Pancreas (tissue), 10 donors: Measurements from ENCODE around the gene PCYT1A. TPM values are rescaled to one million over a fixed set of nuclear protein-coding genes. Genes with fewer than 3 reads are reported as not detected.
"Not testable (repeated sequence)": the region's sequence is repeated elsewhere in the genome, so short reads cannot be mapped to it uniquely, and the experiment has no call there.

ENCODE experiments used
- ATAC-seq, 4 donors: fragments of 200-7000 bp; cut with Tn5 transposase; one replicate each; pipeline versions ENCODE4 v1.8.0 to v1.9.1; 2020; ENCODE audit warnings: mild to moderate bottlenecking in 4 of 4, moderate library complexity in 4 of 4
- DNase-seq, 6 donors: peaks; one replicate each; pipeline ENCODE4 v3.0.0-alpha.2; 2020
- FAIRE-seq: peaks from 2 replicates; lab custom pipeline; 2012; peaks lifted over from hg19 to GRCh38; lab: Jason Lieb, UNC
- H3K27ac ChIP-seq, 4 donors: fragments of 200-600 bp; sonication (generic); 1 replicate in 3 of 4; 2 replicates in 1 of 4; pipeline versions ENCODE4 v1.5.0 to v1.8.0; 2020
- H3K27me3 ChIP-seq, 4 donors: fragments of 200-600 bp; one replicate each; pipeline ENCODE4 v1.8.0; 2021
- H3K36me3 ChIP-seq, 3 donors: fragments of 200-600 bp; sonication (generic) in 1 of 3; one replicate each; pipeline versions ENCODE4 v1.5.0 to v1.8.0; 2020 to 2021
- H3K4me1 ChIP-seq, 3 donors: fragments of 200-600 bp; one replicate each; pipeline ENCODE4 v1.8.0; 2021
- H3K4me3 ChIP-seq, 4 donors: fragments of 200-600 bp; sonication (generic) in 2 of 4; one replicate each; pipeline versions ENCODE4 v1.5.0 to v1.8.0; 2020 to 2021
- H3K9me3 ChIP-seq, 4 donors: fragments of 200-600 bp; one replicate each; pipeline ENCODE4 v1.8.0; 2021
- WGBS, 2 donors: extraction: QIAGEN DNeasy Blood & Tissue Kit; methylation state at CpG; one replicate each; pipeline ENCODE4 v1.1.7; 2013; 5-methylcytosine and 5-hydroxymethylcytosine counted together
- intact Hi-C, 3 donors: fragments of 100-400 bp; cut with DNase I; formaldehyde crosslinking; loops; one replicate each; pipeline versions ENCODE4 v1.11.1 to v1.14.2; 2022
- polyA plus RNA-seq, 2 donors: library from polyadenylated mRNA; stranded (reverse); fragments of 200-250 nt; gene quantifications; one replicate each; pipeline ENCODE4 v1.2.3, GENCODE V29; 2013
- total RNA-seq, 6 donors: library from RNA; stranded (reverse); fragmentation: NEBNext Ultra II Directional in 4 of 6; extraction: Animal tissue kit (Norgen Biotek cat#: 25700) in 4 of 6; gene quantifications; one replicate each; pipeline versions ENCODE4 v1.2.1 to v1.2.4, GENCODE V29; 2021 to 2023
- TF ChIP-seq, protein P1 (sequence below), 4 donors: fragments of 200-600 bp; sonication (generic) in 3 of 4; IDR thresholded peaks; one replicate each; pipeline versions ENCODE4 v1.5.0 to v1.8.0; 2021; ENCODE audit warnings: antibody characterized with exemption in 4 of 4
- donor health status: healthy with polysubstance abuse.
- donor health status: DM: no; HTN: no; CAD: no; lungs with moderate emphysema.
- donor health status: DM: no; HTN: no; CAD: no.
- donor health status: control.
- donor health status: control.
- donor health status: Bipolar disorder and iron deficiency.
- donor health status: DM: yes; HTN: yes; CAD: no.
- donor health status: DM: no; HTN: no; CAD: no.
- donor health status: DM: no; HTN: no; CAD: no.
- donor health status: DM: yes; HTN: yes; CAD: no.

Gene PCYT1A
- total and polyA plus RNA-seq, 8 donors: 14.1 to 26.0 (median 16.5) TPM

DNA sequence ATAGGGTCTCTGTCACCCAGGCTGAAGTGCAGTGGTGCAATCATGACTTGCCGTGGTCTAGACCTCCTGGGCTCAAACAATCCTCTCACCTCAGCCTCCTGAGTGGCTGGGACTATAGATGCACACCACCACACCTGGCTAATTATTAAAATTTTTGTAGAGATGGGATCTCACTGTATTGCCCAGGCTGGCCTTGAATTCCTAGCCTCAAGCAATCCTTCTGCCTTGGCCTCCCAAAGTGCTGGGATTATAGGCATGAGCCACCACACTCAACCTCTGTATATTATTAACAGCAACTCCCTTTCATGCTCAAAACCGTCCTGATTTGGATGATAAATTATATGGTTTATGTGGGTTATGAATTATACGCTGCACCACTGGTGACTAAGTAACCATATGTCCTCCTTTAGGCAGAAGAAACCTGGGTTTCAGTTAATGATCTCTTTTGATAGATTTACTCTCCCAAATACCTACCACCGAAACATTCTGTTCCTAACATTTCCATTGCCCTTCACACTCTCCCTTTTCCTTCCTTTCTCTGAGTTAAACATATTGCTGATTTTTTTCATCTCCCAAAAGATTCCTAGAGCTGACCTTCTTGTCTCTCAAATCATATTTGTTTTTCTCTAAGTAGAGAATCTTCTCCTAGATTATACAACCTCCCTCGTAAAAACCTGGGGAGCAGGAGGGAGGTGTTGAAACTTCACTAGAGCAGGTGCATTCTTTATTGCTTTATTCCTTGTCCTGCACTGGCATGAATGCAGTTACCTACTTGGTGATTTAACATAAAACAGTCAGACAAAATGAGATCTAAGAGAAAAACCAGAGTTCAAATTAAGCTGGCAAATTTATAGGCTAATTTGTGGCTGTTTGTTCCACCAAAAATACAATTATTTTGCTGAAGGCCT lies 32.9 kb downstream of the PCYT1A start:
- Histone ChIP-seq H3K36me3 (no peaks in the 10 kb centered on the region), H3K4me3 (no peak overlapping the region), H3K27me3 (no peaks in the 10 kb centered on the region), H3K4me1 (no peaks in the 10 kb centered on the region), H3K27ac (no peak overlapping the region), H3K9me3 (no peaks in the 10 kb centered on the region)
- no peak for DNase-seq
- TF ChIP-seq, protein P1, sequence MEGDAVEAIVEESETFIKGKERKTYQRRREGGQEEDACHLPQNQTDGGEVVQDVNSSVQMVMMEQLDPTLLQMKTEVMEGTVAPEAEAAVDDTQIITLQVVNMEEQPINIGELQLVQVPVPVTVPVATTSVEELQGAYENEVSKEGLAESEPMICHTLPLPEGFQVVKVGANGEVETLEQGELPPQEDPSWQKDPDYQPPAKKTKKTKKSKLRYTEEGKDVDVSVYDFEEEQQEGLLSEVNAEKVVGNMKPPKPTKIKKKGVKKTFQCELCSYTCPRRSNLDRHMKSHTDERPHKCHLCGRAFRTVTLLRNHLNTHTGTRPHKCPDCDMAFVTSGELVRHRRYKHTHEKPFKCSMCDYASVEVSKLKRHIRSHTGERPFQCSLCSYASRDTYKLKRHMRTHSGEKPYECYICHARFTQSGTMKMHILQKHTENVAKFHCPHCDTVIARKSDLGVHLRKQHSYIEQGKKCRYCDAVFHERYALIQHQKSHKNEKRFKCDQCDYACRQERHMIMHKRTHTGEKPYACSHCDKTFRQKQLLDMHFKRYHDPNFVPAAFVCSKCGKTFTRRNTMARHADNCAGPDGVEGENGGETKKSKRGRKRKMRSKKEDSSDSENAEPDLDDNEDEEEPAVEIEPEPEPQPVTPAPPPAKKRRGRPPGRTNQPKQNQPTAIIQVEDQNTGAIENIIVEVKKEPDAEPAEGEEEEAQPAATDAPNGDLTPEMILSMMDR (IDR thresholded peaks at IDR 0.05): no peak
- 66 to 73% methylated on average over 5 of the region's 5 CpGs for WGBS, 2 donors
- ATAC-seq: no peak
- no peak for FAIRE-seq
- intact Hi-C loops: no loop called here

DNA sequence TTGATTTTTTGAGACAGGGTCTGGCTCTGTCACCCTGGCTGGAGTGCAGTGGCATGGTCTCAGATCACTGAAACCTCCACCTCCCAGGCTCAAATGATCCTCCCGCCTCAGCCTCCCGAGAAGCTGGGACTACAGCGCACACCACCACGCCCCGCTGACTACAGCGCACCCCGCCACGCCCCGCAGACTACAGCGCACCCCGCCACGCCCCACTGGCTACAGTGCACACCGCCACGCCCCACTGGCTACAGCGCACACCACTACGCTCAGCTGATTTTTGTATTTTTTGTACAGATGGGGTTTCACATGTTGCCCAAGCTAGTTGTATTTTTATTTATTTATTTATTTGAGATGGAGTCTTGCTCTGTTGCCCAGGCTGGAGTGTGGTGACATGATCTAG lies 35.6 kb downstream of the PCYT1A start:
- peaks cover 0 to 5% (median 0%) of the 10 kb centered on the region in 3 donors for H3K36me3 ChIP-seq
- no peak for DNase-seq
- H3K4me3 ChIP-seq: no peak overlapping the region
- intact Hi-C loops: no loop called here
- no peaks in the 10 kb centered on the region for H3K27me3 ChIP-seq
- TF ChIP-seq, protein P1 (IDR thresholded peaks at IDR 0.05): no peak
- 98 to 99% methylated on average over 16 of the region's 16 CpGs for WGBS, 2 donors
- FAIRE-seq: no peak
- no peaks in the 10 kb centered on the region for H3K4me1 ChIP-seq
- no peak overlapping the region for H3K27ac ChIP-seq
- H3K9me3 ChIP-seq: no peaks in the 10 kb centered on the region
- ATAC-seq: no peak

DNA sequence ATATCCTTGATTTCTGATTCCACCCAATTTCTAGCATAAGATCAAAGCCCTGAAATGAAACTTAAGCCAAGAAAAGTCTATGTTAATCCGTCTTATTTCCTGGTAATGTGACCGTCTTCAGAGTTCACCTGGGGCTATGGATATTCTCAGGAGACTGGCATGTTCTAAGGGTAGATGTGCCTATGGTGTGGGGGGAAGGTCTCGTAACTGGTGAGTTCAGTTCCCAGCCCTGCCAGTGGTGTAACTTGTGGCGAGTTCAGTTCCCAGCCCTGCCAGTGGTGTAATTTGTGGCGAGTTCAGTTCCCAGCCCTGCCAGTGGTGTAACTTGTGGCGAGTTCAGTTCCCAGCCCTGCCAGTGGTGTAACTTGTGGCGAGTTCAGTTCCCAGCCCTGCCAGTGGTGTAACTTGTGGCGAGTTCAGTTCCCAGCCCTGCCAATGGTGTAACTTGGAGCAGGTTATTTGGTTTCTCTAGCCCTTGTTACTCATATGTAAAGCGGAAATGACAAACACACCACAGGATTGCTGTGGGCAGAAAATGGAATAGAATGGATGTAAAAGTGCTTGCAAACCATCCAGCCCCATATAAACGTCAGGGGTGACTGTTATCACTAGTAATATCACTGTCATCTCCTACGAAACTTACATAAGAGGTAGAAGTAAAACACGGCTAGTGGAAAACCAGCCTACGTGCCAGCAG lies 40.8 kb downstream of the PCYT1A start:
- Histone ChIP-seq H3K4me1 (no peaks in the 10 kb centered on the region), H3K9me3 (no peaks in the 10 kb centered on the region), H3K36me3 (peaks cover 1 to 7% (median 6%) of the 10 kb centered on the region in 3 donors), H3K4me3 (no peak overlapping the region), H3K27ac (no peak overlapping the region), H3K27me3 (no peaks in the 10 kb centered on the region)
- TF ChIP-seq, protein P1 (IDR thresholded peaks at IDR 0.05): no peak
- intact Hi-C loops: no loop called here
- WGBS, 2 donors: 88 to 93% methylated on average over 10 to 13 of the region's 13 CpGs
- FAIRE-seq (no peak), DNase-seq (no peak), ATAC-seq (no peak)

DNA sequence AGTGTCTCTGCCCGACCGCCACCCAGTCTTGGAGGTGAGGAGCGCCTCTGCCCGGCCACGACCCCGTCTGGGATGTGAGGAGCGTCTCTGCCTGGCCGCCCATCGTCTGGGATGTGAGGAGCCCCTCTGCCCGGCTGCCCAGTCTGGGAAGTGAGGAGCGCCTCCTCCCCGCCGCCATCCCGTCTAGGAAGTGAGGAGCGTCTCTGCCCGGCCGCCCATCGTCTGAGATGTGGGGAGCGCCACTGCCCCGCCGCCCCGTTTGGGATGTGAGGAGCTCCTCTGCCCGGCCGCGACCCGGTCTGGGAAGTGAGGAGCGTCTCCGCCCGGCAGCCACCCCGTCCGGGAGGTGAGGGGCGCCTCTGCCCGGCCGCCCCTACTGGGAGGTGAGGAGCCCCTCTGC lies 43.4 kb downstream of the PCYT1A start:
- H3K27me3 ChIP-seq, H3K4me3 ChIP-seq: not testable (repeated sequence)

DNA sequence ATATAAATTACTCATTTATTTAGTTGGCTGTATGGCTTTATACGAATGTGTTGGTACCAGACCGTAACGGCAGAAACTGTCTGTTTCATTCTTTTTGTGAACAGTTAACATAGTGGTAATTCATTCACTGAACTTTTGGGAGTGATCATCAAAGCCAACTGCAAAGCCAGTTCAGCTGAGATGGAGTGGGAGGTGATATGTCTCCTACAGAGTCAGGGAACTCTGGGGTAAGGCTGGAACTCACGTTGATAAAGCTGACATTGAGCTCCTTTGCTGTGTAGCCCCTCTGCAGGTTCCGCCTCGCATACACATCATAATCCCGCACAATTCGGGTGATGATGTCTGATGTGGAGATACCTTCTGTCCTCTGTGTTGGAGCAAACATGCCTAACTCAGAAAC lies 45.8 kb downstream of the PCYT1A start:
- H3K4me1 ChIP-seq: no peaks in the 10 kb centered on the region
- no peaks in the 10 kb centered on the region for H3K9me3 ChIP-seq
- TF ChIP-seq, protein P1 (IDR thresholded peaks at IDR 0.05): no peak
- FAIRE-seq (no peak), DNase-seq (no peak), ATAC-seq (no peak)
- H3K4me3 ChIP-seq: no peak overlapping the region
- 86 to 90% methylated on average over 8 of the region's 8 CpGs for WGBS, 2 donors
- no peaks in the 10 kb centered on the region for H3K27me3 ChIP-seq
- H3K36me3 ChIP-seq: peaks cover 0 to 17% (median 8%) of the 10 kb centered on the region in 3 donors
- H3K27ac ChIP-seq: no peak overlapping the region
- intact Hi-C loops: no loop called here

More for the DNA sequence above, 43.4 kb downstream of the PCYT1A start:
- H3K36me3 ChIP-seq: peaks cover 6 to 17% (median 8%) of the 10 kb centered on the region in 3 donors
- H3K27ac ChIP-seq, FAIRE-seq, ATAC-seq, intact Hi-C loops, H3K4me1 ChIP-seq, H3K9me3 ChIP-seq, DNase-seq: not testable (repeated sequence)
- 98 to 99% methylated on average over 29 to 34 of the region's 34 CpGs for WGBS, 2 donors
